MM.1S (cell line): Measurements from ENCODE around the gene SRP9.

Experiments
- EZH2 ChIP-seq: fragments of 300-600 bp; sonication (generic); optimal IDR thresholded peaks from 2 replicates; pipeline ENCODE3; 2017; ENCODE audit warnings: low read depth, mild to moderate bottlenecking, antibody characterized with exemption, low read length, mixed read lengths
- EZH2phosphoT487 ChIP-seq: fragments of 300-600 bp; sonication (generic); IDR thresholded peaks from 2 replicates; pipeline ENCODE4 v1.6.1; 2018; ENCODE audit warnings: antibody characterized with exemption, low read length
- TF ChIP-seq, protein P1 (sequence below): fragments of 300-600 bp; sonication (generic); IDR thresholded peaks from 2 replicates; pipeline ENCODE4 v1.5.1; 2016; ENCODE audit warnings: antibody characterized with exemption, low read length, mixed read lengths

DNA sequence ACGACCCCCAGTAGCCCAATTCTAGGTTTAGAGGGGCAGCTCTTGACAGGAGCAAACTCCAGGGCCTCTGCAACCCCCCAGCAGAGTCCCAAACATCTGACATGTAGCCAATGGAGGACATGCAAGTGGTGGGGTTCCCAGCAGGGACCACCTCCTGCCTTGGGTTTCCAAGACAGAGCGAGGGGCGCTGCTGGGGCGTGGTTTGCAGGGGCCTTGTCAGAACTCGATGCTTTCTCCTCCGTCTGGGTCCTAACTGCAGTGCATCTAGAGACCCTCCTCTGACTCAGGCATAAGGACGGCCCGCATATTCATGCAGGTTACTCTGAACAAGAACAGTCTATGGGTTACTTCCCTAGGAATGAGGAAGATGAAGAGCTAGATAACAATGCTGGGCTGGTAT lies 49.5 kb downstream of the SRP9 start:
- TF ChIP-seq, protein P1, sequence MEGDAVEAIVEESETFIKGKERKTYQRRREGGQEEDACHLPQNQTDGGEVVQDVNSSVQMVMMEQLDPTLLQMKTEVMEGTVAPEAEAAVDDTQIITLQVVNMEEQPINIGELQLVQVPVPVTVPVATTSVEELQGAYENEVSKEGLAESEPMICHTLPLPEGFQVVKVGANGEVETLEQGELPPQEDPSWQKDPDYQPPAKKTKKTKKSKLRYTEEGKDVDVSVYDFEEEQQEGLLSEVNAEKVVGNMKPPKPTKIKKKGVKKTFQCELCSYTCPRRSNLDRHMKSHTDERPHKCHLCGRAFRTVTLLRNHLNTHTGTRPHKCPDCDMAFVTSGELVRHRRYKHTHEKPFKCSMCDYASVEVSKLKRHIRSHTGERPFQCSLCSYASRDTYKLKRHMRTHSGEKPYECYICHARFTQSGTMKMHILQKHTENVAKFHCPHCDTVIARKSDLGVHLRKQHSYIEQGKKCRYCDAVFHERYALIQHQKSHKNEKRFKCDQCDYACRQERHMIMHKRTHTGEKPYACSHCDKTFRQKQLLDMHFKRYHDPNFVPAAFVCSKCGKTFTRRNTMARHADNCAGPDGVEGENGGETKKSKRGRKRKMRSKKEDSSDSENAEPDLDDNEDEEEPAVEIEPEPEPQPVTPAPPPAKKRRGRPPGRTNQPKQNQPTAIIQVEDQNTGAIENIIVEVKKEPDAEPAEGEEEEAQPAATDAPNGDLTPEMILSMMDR = no peak
- TF ChIP-seq EZH2 = no peak
- TF ChIP-seq EZH2phosphoT487 = no peak
